Measurements from ENCODE around the gene PSMG4. TPM values are rescaled to one million over a fixed set of nuclear protein-coding genes. Genes with fewer than 3 reads are reported as not detected.

PSMG4 gene
- total RNA-seq, 1 experiment from 2014 or later: 27.0 TPM

GRCh38 chr6:3304500-3305215 is 45.9 kb downstream of the PSMG4 start:
- ChIA-PET CTCF (no interaction called here), POLR2A (no interaction called here)
- intact Hi-C loops (cut with micrococcal nuclease; ENCODE audit: unreplicated experiment) (no loop called here), in situ Hi-C loops (cut with HindIII; ENCODE audit: low pct_unique_long_range_greater_than_20kb, low sequenced_read_pairs) (no loop called here)
- no peak overlapping the region for H3K4me3 ChIP-seq (ENCODE audit: low read depth in 2 of 2, low read length in 2 of 2)
- DNase-seq (ENCODE audit: low read depth, low spot score) (no peak), ATAC-seq (no peak)
- BruUV-seq (replicated peaks): no TSS peak
- H3K27ac ChIP-seq (ENCODE audit: low read length): no peak overlapping the region
- H3K36me3 ChIP-seq (ENCODE audit: control insufficient read depth, insufficient read depth, low read length): no peaks in the 10 kb centered on the region
- no peaks in the 10 kb centered on the region for H3K4me1 ChIP-seq (ENCODE audit: control insufficient read depth, insufficient read depth, low read length)
- H3K9me3 ChIP-seq (ENCODE audit: control insufficient read depth, insufficient read depth, low read depth, low read length): no peaks in the 10 kb centered on the region
- no peaks in the 10 kb centered on the region for H3K27me3 ChIP-seq (ENCODE audit: control insufficient read depth, insufficient read depth, low read length)
- TF ChIP-seq REST (IDR thresholded peaks at IDR 0.05; ENCODE audit: insufficient read depth in 1 of 2, low read depth in 2 of 2, low read length in 1 of 2): no peak
- no peak for TF ChIP-seq POLR2AphosphoS5 (IDR thresholded peaks at IDR 0.05; ENCODE audit: low read depth, low read length)
- TF ChIP-seq TCF7L2 (IDR thresholded peaks at IDR 0.05; ENCODE audit: low read depth, low read length): no peak
- TF ChIP-seq CTCF (IDR thresholded peaks at IDR 0.05): no peak
- TF ChIP-seq SIN3A (IDR thresholded peaks at IDR 0.05; ENCODE audit: borderline replicate concordance, insufficient read depth, low read depth, low read length): no peak

- Histone ChIP-seq H3K9me3 (ENCODE audit: control insufficient read depth, insufficient read depth, low read depth, low read length) (no peaks in the 10 kb centered on the region), H3K4me1 (ENCODE audit: control insufficient read depth, insufficient read depth, low read length) (no peaks in the 10 kb centered on the region), H3K27ac (ENCODE audit: low read length) (no peak overlapping the region), H3K27me3 (ENCODE audit: control insufficient read depth, insufficient read depth, low read length) (no peaks in the 10 kb centered on the region), H3K4me3 (ENCODE audit: low read depth in 2 of 2, low read length in 2 of 2) (no peak overlapping the region), H3K36me3 (ENCODE audit: control insufficient read depth, insufficient read depth, low read length) (no peaks in the 10 kb centered on the region)
- TF ChIP-seq REST (IDR thresholded peaks at IDR 0.05; ENCODE audit: insufficient read depth in 1 of 2, low read depth in 2 of 2, low read length in 1 of 2): no peak
- no peak for TF ChIP-seq CTCF (IDR thresholded peaks at IDR 0.05)
- TF ChIP-seq TCF7L2 (IDR thresholded peaks at IDR 0.05; ENCODE audit: low read depth, low read length): no peak
- no peak for TF ChIP-seq POLR2AphosphoS5 (IDR thresholded peaks at IDR 0.05; ENCODE audit: low read depth, low read length)
- in situ Hi-C loops (cut with HindIII; ENCODE audit: low pct_unique_long_range_greater_than_20kb, low sequenced_read_pairs): no loop called here
- BruUV-seq (replicated peaks): no TSS peak
- ATAC-seq: no peak
- intact Hi-C loops (cut with micrococcal nuclease; ENCODE audit: unreplicated experiment): no loop called here
- DNase-seq (ENCODE audit: low read depth, low spot score): no peak
- ChIA-PET POLR2A (no interaction called here), CTCF (no interaction called here)
Observed at GRCh38 chr6:3305216-3305565, 46.4 kb downstream of the PSMG4 start.
